ENCODE data around the gene MED25. TPM values are rescaled to one million over a fixed set of nuclear protein-coding genes. Genes with fewer than 3 reads are reported as not detected.

The MED25 gene
- total and polyA plus RNA-seq, 2 experiments from 2014 or later: 29.6 to 83.9 TPM

DNA sequence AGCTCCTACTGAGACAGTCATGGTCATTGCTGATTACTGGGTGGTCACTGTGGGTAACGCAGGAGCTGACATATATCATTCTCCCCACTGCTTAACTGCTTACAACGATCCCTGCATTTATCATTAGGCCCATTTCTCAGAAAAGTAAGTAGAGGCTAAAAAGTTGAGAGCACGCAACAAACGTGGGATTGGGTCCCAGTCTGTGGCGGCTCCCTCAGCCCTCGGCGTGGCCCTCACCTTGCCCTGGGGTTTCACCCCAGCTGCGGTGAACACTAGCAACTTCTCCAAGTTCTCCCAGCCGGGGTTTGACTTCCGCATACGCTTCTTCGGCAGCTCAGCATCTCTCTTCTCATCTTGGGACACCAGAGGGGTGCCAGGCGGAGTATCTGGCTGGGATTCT, 46.8 kb downstream of the MED25 start:
- WGBS (ENCODE audit: low lambda C conversion rate, missing lambda C conversion rate): 98% methylated on average over 13 of the region's 13 CpGs
- Histone ChIP-seq H2AFZ (no peak overlapping the region), H3K79me2 (peaks cover 28% of the 10 kb centered on the region), H3K27ac (no peak overlapping the region), H3K27me3 (no peaks in the 10 kb centered on the region), H3K36me3 (replicated peaks; ENCODE audit: insufficient read depth, low read depth) (no peaks in the 10 kb centered on the region), H3K9me3 (ENCODE audit: low read depth) (no peaks in the 10 kb centered on the region), H3K4me3 (no peak overlapping the region), H3K4me2 (peak overlapping the region; percentile 75), H3K9me2 (replicated peaks; ENCODE audit: insufficient read depth) (no peaks in the 10 kb centered on the region), H4K20me1 (ENCODE audit: insufficient read depth, poor library complexity, severe bottlenecking) (peaks cover 10% of the 10 kb centered on the region), H3K4me1 (ENCODE audit: insufficient read depth) (peaks cover 25% of the 10 kb centered on the region)
- TF ChIP-seq, protein P1, sequence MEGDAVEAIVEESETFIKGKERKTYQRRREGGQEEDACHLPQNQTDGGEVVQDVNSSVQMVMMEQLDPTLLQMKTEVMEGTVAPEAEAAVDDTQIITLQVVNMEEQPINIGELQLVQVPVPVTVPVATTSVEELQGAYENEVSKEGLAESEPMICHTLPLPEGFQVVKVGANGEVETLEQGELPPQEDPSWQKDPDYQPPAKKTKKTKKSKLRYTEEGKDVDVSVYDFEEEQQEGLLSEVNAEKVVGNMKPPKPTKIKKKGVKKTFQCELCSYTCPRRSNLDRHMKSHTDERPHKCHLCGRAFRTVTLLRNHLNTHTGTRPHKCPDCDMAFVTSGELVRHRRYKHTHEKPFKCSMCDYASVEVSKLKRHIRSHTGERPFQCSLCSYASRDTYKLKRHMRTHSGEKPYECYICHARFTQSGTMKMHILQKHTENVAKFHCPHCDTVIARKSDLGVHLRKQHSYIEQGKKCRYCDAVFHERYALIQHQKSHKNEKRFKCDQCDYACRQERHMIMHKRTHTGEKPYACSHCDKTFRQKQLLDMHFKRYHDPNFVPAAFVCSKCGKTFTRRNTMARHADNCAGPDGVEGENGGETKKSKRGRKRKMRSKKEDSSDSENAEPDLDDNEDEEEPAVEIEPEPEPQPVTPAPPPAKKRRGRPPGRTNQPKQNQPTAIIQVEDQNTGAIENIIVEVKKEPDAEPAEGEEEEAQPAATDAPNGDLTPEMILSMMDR (IDR thresholded peaks at IDR 0.05; ENCODE audit: poor library complexity): no peak
- TF ChIP-seq EZH2phosphoT487 (IDR thresholded peaks at IDR 0.05; ENCODE audit: low read depth, severe bottlenecking, unreplicated experiment): no peak
- no peak for TF ChIP-seq EZH2 (IDR thresholded peaks at IDR 0.05; ENCODE audit: borderline replicate concordance)
- DNase-seq (ENCODE audit: low spot score): no peak

DNA sequence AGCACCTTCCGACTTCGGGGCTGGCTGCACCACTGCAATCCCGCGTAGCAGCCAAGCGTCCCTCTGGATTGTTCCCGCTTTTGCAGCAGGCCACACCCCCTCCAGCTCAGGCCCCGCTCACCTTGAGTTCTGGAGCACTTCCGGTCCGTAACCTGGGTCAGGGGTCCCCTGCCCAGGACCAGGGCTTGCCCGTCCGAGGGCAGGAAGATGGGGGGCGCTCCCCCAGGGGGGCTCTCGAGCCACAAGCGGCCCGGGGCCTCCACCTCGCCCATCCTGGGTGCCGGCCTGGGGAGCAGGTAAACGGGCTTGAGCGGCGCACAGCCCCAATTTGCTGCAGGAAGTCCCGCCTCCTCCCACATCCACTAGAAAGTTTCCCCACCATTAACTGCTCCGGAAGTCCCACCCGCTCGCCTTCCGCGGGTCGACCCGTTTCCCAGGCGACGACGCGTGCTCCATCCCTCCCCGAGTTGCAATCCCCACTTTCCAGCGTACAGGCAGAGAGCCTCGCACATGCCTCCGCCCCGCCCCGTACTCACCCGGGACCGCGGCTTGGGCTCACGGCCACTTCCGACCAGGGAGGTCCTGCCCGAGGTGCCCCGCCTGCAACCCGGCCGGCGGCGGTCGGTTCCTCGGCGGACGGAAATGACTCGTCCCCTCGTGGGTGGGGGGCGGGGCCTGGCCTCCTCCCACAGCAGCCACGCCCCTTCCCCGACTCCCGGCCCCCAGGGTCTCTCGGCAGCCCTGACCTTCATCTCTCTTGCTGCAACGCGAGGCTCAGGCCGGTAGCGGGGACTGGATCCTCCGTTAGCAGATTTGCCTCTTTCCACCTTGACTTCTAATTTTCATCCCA, 49.1 kb downstream of the MED25 start, which contains the start of gene PNKP:
Gene PNKP (minus strand): TSS at position 644 of the 850 bp plus-strand sequence. CDS start 372 bp downstream, at position 272.
- Histone ChIP-seq H3K9me3 (ENCODE audit: low read depth) (no peaks in the 10 kb centered on the region), H4K20me1 (ENCODE audit: insufficient read depth, poor library complexity, severe bottlenecking) (peaks cover 3% of the 10 kb centered on the region), H3K79me2 (peaks cover 37% of the 10 kb centered on the region), H3K27me3 (no peaks in the 10 kb centered on the region), H3K36me3 (replicated peaks; ENCODE audit: insufficient read depth, low read depth) (no peaks in the 10 kb centered on the region), H3K9me2 (replicated peaks; ENCODE audit: insufficient read depth) (no peaks in the 10 kb centered on the region), H3K27ac (peak within 1 kb of the TSS; percentile 93), H3K4me3 (peak within 1 kb of the TSS; percentile 97), H2AFZ (peak within 1 kb of the TSS; percentile 82), H3K4me1 (ENCODE audit: insufficient read depth) (peaks cover 26% of the 10 kb centered on the region), H3K4me2 (peak within 1 kb of the TSS; percentile 75)
- TF ChIP-seq, protein P1 (IDR thresholded peaks at IDR 0.05; ENCODE audit: poor library complexity): no peak
- WGBS (ENCODE audit: low lambda C conversion rate, missing lambda C conversion rate): under 1% methylated on average over 57 of the region's 65 CpGs
- DNase-seq (ENCODE audit: low spot score): peak; percentile 95

DNA sequence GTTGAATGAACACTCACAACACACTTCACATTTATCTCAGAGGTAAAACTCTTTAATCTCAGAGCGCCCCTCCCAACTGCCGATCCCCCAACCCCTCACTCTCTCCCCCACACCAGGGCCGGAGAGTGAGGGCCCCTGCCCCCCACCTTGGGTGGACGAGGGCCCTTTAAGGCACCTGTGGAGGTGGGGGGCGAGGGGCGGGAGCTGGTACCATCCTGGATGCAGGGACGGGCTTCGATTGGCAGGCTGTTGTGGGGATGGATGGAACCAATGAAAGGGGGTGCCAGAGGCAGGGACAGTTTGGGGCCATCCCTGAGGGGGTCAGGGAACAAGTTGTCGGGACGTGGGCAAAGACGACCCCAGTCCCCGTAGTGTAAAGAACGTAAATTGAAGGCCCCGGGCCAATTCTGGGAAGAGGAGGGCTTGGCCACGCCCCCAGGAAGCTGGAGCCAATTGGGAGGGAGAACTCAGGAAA, 51.0 kb downstream of the MED25 start:
- Histone ChIP-seq H4K20me1 (ENCODE audit: insufficient read depth, poor library complexity, severe bottlenecking) (peaks cover 3% of the 10 kb centered on the region), H3K9me2 (replicated peaks; ENCODE audit: insufficient read depth) (no peaks in the 10 kb centered on the region), H3K4me1 (ENCODE audit: insufficient read depth) (peaks cover 26% of the 10 kb centered on the region), H3K79me2 (peaks cover 36% of the 10 kb centered on the region), H3K9me3 (ENCODE audit: low read depth) (no peaks in the 10 kb centered on the region), H3K4me3 (no peak overlapping the region), H3K27me3 (no peaks in the 10 kb centered on the region), H3K36me3 (replicated peaks; ENCODE audit: insufficient read depth, low read depth) (no peaks in the 10 kb centered on the region), H3K4me2 (peak overlapping the region; percentile 75), H3K27ac (peak overlapping the region; percentile 93), H2AFZ (no peak overlapping the region)
- DNase-seq (ENCODE audit: low spot score): no peak
- TF ChIP-seq, protein P1 (IDR thresholded peaks at IDR 0.05; ENCODE audit: poor library complexity): no peak
- TF ChIP-seq EZH2phosphoT487 (IDR thresholded peaks at IDR 0.05; ENCODE audit: low read depth, severe bottlenecking, unreplicated experiment) (no peak), EZH2 (IDR thresholded peaks at IDR 0.05; ENCODE audit: borderline replicate concordance) (no peak)
- WGBS (ENCODE audit: low lambda C conversion rate, missing lambda C conversion rate): 9% methylated on average over 10 of the region's 15 CpGs

Data from hepatocyte (in vitro differentiated cells).